ENCODE data around the gene NBPF12.
"Not testable (repeated sequence)": the region's sequence is repeated elsewhere in the genome, so short reads cannot be mapped to it uniquely, and the experiment has no call there.

NBPF12 gene

DNA sequence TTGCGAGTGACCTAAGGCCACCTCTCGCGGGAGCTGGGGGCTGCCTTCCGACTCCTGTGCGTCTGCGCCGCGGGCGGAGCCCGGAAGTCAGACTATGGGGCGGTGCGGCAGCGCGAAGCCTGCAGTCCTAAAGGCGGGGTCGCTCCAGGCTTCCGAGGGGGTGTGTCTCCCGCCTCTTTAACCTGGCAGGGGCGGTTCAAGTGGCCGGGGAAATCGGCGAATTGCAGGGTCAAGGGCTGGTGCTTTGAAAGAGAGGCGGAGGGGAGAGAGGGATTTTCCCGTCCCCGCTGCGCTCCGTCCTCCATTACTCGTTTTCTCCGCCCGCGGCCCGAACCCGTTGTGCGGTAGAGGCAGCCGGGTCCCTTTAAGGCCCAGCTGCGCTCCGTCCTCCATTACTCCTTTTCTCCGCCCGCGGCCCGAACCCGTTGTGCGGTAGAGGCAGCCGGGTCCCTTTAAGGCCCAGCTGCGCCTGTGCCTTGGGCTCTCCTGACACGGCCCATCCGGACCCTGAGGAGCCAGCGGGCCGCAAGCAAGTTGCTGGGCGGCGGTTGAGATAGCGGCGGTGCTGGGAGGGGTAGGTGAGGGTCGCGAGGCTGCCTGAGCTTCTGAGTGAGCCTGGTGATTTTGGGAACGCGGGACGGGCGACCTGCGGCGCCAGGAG is at the start of gene NBPF12:
Gene NBPF12, plus strand, starts transcription at position 83 of the 661 bp plus-strand sequence. CDS start 21,820 bp downstream, outside the sequence.
- ATAC-seq: peak; percentile 98

GRCh38 chr1:146891355-146891754 is 46.8 kb upstream of the NBPF12 start:
- ATAC-seq: not testable (repeated sequence)

- ATAC-seq: not testable (repeated sequence)
These were observed 45.8 kb upstream of the NBPF12 start for GRCh38 chr1:146892331-146892730.

GRCh38 chr1:146907565-146908261 is 30.4 kb upstream of the NBPF12 start:
- not testable (repeated sequence) for ATAC-seq

- ATAC-seq: not testable (repeated sequence)
These were observed 25.1 kb upstream of the NBPF12 start for GRCh38 chr1:146912975-146913374.

DNA sequence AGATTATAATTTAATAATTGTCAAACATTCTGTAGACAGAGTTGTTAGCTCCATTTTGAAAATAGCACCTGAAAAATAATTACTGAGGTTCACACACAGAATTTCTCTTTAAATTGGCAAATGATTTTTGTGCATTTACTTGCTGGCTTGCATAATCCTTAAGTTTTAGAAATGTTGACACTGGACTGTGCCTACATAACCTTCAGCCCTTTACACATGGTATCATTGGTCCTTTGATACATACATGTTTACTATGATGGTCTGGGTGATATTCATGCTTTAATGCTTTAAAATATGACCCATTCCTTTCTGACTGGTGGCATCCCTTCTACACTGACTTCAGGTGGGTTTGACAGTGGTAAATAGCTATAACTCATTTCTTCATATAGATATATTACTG is 17.3 kb upstream of the NBPF12 start:
- not testable (repeated sequence) for ATAC-seq

- ATAC-seq: not testable (repeated sequence)
These were observed 15.5 kb upstream of the NBPF12 start for GRCh38 chr1:146922614-146923013.

DNA sequence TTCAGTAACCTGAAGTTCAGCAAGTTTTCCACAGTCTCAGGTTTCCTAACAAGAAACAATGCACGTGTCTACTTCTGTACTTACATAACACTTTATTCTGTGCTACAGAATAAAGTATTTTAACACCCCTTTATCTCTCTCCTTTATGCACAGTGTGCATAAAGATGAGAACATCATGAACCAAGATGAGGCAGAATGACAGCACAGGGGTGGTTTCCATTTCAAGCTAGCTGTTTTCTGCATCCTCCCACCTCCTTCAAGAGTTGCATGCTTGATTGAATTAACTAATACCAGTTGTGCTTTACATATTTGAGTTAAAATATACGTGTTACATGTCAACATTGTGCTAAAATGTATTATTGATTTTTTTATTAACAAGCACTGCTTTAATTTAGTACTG is 14.0 kb upstream of the NBPF12 start:
- ATAC-seq: not testable (repeated sequence)

DNA sequence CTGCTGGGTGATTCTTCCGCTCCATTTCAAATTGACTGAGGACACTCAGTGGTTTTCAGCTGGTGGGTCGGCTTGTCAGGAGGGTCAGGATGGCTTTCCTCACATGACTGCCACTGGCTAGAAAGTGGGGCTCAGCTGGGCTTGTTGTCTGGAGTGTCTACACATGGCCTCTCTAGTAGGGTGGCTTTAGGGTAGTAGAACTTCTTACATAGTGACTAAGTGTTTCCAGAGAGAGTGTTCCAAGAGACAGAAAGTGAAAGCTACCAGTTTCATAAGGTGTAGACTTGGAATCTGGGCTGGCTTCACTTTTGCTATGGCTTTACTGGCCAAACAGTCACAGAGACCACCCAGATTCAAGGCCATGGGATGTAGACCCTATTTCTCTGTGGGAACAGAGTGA is 11.7 kb upstream of the NBPF12 start:
- ATAC-seq: not testable (repeated sequence)

GRCh38 chr1:146930225-146930624 is 7.9 kb upstream of the NBPF12 start:
- ATAC-seq: not testable (repeated sequence)

DNA sequence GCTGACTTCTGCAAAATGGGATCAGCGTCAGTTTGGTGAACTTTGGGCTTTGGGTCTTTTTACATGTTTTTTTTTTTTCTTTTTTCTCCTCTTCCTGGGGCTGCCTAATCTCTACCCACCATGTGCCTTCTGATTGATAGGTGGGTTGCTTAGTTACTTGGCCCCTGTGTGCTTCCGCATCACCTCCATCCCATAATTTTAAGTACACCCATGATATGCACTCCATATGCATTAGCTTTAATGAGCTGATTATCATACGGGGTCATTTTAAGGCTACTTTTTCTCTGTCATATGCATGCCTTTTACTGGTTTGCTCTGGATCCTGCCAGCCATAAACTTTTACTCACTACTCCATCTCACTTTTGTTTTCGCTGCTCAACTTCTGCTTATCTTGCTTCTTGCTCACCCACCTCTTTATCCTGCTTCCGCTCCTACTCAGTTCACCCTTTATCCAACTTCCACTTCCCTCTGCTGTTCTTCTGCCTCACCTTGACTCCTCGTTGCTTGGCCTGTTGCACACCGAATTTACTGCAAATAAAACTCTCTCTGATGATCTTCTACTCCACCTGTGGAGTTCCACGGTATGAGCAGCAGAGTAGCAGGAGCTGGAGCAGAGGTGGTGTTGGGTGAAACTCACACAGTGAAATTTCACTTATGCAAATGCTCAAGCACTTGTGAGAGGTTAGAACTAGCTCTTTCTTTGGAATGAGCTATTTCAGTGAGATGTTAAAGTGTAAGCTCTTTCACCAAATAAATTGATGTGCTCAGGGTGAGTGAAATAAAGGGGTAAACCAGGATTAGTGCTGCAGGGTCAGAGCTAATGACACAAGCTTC is 3.5 kb upstream of the NBPF12 start:
- ATAC-seq: not testable (repeated sequence)

DNA sequence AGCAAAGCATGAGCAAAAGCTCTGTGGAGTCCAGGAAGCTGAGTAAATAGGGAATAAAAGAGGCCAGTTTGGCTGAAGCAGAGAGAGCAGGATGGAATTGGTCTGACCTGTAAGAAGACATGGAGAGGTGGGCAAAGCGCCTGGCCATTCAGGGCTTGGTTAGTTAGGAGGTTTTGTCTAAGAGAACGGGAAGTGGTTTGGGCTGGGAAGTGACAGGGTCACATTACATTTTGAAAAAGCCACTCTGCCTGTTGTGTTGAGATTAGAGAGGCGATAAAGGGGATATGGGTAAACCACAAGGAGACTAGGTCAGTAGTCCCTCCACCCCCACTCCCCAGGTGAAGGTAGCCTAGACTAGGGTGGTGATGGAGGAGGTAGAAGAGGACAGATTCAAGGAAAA is 662 bp upstream of the NBPF12 start:
- not testable (repeated sequence) for ATAC-seq

DNA sequence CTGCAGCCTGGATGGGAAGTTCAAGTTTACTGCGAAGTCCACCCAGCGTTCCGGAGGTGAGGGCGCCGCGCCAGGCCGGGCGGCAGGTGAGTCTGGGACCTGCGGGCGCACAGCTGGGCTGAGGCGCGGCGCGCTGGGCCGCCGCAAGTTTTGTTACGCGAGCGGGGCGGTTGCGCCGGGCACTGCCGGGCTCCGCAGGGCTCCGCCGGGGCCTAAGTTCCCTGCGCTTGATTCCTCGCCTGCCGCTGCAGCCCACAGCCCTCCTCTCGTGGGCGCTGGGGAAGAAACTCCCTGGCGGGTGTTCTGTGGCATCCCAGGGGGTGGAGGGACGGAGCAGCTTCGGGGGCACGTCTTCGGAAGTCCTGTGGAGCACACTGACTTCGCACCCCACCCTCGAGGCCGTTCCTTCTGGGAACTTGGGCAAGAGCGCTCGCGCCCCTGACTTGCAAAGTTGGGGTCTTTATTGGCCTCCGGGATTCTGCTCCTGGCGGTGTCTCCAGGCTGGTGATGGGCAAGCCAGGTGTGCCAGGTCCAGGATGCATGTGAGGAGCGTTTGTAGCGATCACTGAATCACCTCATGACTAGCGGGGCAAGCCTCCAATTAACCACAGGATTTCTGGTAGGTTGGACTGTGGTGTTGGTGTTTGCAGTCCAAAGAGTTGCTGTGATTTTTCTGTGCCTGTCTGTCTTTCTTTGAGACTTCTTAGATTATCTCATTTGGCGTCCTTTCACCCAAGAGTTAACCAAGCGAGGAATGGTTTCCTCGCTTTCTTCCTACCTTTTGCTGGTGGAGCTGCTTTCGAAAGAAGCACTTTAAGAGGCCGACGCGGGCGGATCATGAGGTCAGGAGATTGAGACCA is 1.0 kb downstream of the NBPF12 start:
- ATAC-seq: peak; percentile 67

- not testable (repeated sequence) for ATAC-seq
These were observed 2.2 kb downstream of the NBPF12 start for GRCh38 chr1:146940293-146940692.

GRCh38 chr1:146943342-146943886 is 5.3 kb downstream of the NBPF12 start:
- not testable (repeated sequence) for ATAC-seq

DNA sequence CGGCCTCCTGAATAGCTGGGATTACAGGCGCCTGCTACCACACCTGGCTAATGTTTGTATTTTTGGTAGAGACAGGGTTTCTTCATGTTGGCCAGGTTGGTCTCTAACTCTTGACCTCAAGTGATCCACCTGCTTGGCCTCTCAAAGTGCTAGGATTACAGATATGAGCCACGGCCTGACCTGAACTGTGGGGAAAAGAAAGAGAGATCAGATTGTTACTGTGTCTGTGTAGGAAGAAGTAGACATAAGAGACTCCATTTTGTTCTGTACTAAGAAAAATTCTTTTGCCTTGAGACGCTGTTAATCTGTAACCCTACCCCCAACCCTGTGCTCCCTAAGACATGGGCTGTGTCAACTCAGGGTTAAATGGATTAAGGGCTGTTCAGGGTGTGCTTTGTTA is 10.0 kb downstream of the NBPF12 start:
- ATAC-seq: not testable (repeated sequence)

- not testable (repeated sequence) for ATAC-seq
These were observed 26.2 kb downstream of the NBPF12 start for GRCh38 chr1:146964340-146964739.

- ATAC-seq: not testable (repeated sequence)
These were observed 28.2 kb downstream of the NBPF12 start for GRCh38 chr1:146966351-146966750.

GRCh38 chr1:146970656-146971055 is 32.5 kb downstream of the NBPF12 start:
- not testable (repeated sequence) for ATAC-seq

DNA sequence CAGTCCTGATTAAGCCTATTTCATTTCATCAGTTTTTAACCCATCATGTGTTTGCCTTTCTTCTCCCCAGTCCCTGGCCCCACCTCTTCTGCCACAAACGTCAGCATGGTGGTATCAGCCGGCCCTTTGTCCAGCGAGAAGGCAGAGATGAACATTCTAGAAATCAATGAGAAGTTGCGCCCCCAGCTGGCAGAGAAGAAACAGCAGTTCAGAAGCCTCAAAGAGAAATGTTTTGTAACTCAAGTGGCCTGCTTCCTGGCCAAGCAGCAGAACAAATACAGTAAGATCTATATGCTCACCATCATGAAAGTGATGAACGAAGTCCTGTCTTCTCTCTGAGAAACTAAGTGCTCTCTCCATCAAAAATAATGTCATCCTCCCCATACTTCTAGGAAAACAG is 34.6 kb downstream of the NBPF12 start:
- not testable (repeated sequence) for ATAC-seq

GRCh38 chr1:146985855-146986254 is 47.7 kb downstream of the NBPF12 start:
- not testable (repeated sequence) for ATAC-seq

GRCh38 chr1:146986450-146986849 is 48.3 kb downstream of the NBPF12 start:
- not testable (repeated sequence) for ATAC-seq

All from SK-N-SH treated with all-trans-retinoic acid at 6 μM for 48 hours (cell line).